HL-60 (cell line): Measurements from ENCODE around the gene ME1.

Experiments
- CTCF ChIP-seq: IDR thresholded peaks from one replicate; pipeline ENCODE4 v1.5.1; 2011; ENCODE audit warnings: low read length, control low read depth, inconsistent platforms; ENCODE audit not compliant: insufficient read depth
- POLR2AphosphoS5 ChIP-seq: IDR thresholded peaks from 2 replicates; pipeline ENCODE4 v1.6.1; 2012; ENCODE audit warnings: low read depth
- REST ChIP-seq: IDR thresholded peaks from 2 replicates; pipeline ENCODE4 v1.6.1; 2012; ENCODE audit warnings: low read depth; ENCODE audit not compliant: insufficient replicate concordance

- TF ChIP-seq POLR2AphosphoS5 (no peak), CTCF (no peak), REST (no peak)
These were observed 62.3 kb downstream of the ME1 start for GRCh38 chr6:83368577-83368976.
